ENCODE data around the gene PAOX. TPM values are rescaled to one million over a fixed set of nuclear protein-coding genes. Genes with fewer than 3 reads are reported as not detected.
"Not testable (repeated sequence)": the region's sequence is repeated elsewhere in the genome, so short reads cannot be mapped to it uniquely, and the experiment has no call there.

PAOX gene
- total RNA-seq, 1 donor from 2014 or later: 16.9 TPM

DNA sequence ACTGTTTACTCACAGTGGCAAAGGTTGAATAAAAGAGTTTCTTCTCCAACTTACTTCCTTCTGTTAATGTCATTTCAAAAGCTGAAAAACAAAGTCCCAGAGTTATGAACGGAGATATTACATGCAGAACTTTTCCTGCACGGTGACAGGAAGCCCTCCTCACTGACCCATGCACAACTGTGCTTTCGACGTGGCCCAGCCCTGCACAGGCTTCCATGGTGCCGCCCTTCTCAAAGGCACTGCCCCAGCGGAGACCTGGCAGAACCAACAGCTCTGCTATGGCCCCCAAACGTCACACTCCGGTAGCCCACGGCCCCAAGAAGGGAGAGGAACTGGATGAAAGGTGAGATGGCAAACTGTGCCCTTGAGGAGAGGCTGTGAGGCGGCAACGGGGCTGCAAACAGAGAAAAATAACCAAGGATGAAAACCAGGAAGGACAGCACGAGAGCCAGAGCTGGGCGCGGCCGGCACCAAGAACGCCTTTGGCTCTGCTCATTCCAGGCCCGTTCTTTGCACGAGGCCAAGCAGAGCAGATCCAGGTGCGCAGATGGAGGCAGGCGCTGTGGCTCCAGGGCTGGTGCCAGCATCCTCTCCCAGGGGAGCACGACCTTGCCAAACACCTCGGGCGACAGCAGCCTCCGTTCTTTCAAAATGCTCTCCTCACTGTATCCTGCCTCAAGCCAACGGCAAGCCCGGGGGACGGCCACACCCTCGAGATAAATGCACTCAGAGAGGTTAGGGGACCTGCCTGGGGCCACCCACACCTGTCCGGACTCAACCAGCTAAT, 14.2 kb upstream of the PAOX start:
- peaks cover 55% of the 10 kb centered on the region for H3K36me3 Mint-ChIP-seq (ENCODE audit: low read depth)
- H3K27me3 Mint-ChIP-seq: no peaks in the 10 kb centered on the region
- H3K4me1 Mint-ChIP-seq: peaks cover 24% of the 10 kb centered on the region
- H3K27ac Mint-ChIP-seq: no peak overlapping the region
- intact Hi-C loops (cut with micrococcal nuclease): no loop called here
- H3K9me3 Mint-ChIP-seq: no peaks in the 10 kb centered on the region
- DNase-seq: no peak
- CTCF ChIA-PET: no interaction called here
- ATAC-seq (ENCODE audit: low read depth): no peak
- POLR2A ChIA-PET: interaction anchor here (1.2 kb wide), 1 partner anchor 9 kb away, joined by 3 read pairs; the partner anchor contains the start of gene ECHS1
- H3K4me3 Mint-ChIP-seq: no peak overlapping the region
- TF ChIP-seq, protein P1, sequence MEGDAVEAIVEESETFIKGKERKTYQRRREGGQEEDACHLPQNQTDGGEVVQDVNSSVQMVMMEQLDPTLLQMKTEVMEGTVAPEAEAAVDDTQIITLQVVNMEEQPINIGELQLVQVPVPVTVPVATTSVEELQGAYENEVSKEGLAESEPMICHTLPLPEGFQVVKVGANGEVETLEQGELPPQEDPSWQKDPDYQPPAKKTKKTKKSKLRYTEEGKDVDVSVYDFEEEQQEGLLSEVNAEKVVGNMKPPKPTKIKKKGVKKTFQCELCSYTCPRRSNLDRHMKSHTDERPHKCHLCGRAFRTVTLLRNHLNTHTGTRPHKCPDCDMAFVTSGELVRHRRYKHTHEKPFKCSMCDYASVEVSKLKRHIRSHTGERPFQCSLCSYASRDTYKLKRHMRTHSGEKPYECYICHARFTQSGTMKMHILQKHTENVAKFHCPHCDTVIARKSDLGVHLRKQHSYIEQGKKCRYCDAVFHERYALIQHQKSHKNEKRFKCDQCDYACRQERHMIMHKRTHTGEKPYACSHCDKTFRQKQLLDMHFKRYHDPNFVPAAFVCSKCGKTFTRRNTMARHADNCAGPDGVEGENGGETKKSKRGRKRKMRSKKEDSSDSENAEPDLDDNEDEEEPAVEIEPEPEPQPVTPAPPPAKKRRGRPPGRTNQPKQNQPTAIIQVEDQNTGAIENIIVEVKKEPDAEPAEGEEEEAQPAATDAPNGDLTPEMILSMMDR (IDR thresholded peaks at IDR 0.05): no peak

DNA sequence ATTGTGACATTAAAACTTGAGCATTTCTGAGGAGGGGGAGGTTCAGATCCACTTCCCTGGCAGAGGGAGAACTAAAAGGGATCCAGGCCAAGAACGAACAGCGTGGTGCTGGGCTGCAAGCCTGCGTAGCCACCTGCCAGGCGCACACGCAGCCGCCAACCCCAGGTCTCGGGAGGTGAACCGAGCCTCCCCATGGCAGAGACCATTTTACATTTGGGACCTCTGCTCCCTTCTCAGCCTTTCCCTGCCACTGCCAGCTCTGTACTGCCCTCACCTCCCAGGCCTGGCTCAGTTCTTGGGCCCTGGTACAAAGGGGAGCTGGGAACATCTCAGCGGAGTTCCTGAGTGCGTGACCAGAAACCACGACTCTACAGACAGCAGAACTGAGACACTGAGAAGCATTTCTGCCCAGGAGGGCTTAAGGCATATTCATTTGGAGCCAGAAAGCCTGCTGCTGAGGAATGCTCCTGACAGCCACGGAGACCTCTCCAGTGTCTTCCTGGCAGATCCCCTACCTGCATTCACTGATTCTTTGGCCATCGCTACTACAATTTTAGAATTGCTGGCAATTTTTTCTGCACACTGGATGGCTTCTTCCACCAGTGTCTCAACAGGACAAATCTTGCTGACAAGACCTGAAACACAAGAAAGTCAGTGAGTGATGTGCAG, 13.5 kb upstream of the PAOX start:
- ATAC-seq (ENCODE audit: low read depth) (no peak), DNase-seq (no peak)
- Mint-ChIP-seq H3K4me1 (peaks cover 17% of the 10 kb centered on the region), H3K9me3 (no peaks in the 10 kb centered on the region), H3K4me3 (no peak overlapping the region), H3K27me3 (no peaks in the 10 kb centered on the region), H3K27ac (no peak overlapping the region), H3K36me3 (ENCODE audit: low read depth) (peaks cover 62% of the 10 kb centered on the region)
- intact Hi-C loops (cut with micrococcal nuclease): no loop called here
- ChIA-PET POLR2A (no interaction called here), CTCF (no interaction called here)
- TF ChIP-seq, protein P1 (IDR thresholded peaks at IDR 0.05): no peak

DNA sequence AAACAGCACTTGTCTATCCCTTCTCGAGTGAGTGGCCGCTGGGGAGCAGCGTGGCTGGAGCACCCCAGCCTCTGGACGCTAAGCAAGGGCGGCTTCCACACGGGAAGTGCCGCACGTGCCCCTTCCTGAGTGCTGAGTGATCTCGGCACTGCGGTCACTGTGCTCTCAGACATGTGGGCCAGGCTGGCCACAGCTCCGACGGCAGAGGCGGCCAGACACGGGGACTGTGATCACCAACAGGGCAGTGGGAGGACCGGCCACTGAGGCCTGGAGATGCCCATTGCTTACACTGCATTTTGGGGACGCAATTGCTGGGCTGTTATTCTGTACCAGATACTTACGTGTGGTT, 13.0 kb upstream of the PAOX start:
- Mint-ChIP-seq H3K4me1 (peaks cover 13% of the 10 kb centered on the region), H3K27me3 (no peaks in the 10 kb centered on the region), H3K36me3 (ENCODE audit: low read depth) (peaks cover 65% of the 10 kb centered on the region), H3K9me3 (no peaks in the 10 kb centered on the region), H3K4me3 (no peak overlapping the region), H3K27ac (no peak overlapping the region)
- intact Hi-C loops (cut with micrococcal nuclease): no loop called here
- ATAC-seq (ENCODE audit: low read depth) (no peak), DNase-seq (no peak)
- CTCF ChIA-PET: no interaction called here
- TF ChIP-seq, protein P1 (IDR thresholded peaks at IDR 0.05): no peak
- POLR2A ChIA-PET: no interaction called here

DNA sequence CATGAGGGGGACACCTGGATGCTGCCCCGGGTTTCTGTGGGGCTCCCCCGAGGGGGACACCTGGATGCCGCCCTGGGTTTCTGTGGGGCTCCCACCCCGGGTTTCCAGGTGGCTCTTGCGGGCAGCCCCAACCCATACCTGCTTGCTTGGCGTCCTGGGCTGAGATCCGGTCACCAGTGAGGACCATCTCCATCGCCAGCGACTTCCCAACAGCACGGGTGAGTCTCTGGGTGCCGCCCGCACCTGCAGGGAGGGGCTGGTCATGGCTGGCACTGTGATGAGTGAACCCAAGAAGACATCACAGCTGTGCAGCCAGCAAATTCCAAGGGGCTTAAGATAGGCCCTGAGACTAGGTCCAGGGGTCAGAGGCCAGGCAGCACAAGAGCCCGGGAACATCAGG, 12.3 kb upstream of the PAOX start:
- DNase-seq (no peak), ATAC-seq (ENCODE audit: low read depth) (no peak)
- Mint-ChIP-seq H3K27ac (no peak overlapping the region), H3K4me1 (peaks cover 10% of the 10 kb centered on the region), H3K36me3 (ENCODE audit: low read depth) (peaks cover 69% of the 10 kb centered on the region), H3K4me3 (no peak overlapping the region), H3K9me3 (no peaks in the 10 kb centered on the region), H3K27me3 (no peaks in the 10 kb centered on the region)
- POLR2A ChIA-PET: no interaction called here
- CTCF ChIA-PET: no interaction called here
- TF ChIP-seq, protein P1 (IDR thresholded peaks at IDR 0.05): no peak
- intact Hi-C loops (cut with micrococcal nuclease): no loop called here

DNA sequence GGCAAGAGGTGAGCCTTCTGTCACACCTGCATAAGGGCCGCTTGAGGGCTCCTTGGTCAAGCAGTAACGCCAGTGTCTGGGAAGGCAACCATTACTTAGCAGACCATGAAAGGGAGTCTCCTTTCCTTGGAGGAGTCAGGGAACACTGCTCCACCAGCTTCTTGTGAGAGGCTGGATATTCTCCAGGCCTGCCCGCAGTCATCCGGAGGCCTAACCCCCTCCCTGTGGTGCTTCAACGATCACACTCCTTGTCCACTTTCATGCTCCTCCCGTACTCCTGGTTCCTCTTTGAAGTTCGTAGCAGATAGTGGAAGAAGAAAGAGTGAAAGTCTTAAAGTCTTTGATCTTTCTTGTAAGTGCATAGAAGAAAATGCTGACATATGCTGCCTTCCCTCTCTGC, 11.6 kb upstream of the PAOX start:
- CTCF ChIA-PET; H3K27ac Mint-ChIP-seq; H3K4me1 Mint-ChIP-seq; H3K27me3 Mint-ChIP-seq; DNase-seq; H3K4me3 Mint-ChIP-seq; POLR2A ChIA-PET; H3K9me3 Mint-ChIP-seq; intact Hi-C loops (cut with micrococcal nuclease); ATAC-seq (ENCODE audit: low read depth): not testable (repeated sequence)
- peaks cover 62% of the 10 kb centered on the region for H3K36me3 Mint-ChIP-seq (ENCODE audit: low read depth)
